GM10248 (cell line): ENCODE data around the gene LRP8.

Experiments used
- CTCF ChIA-PET: fragments of 300-600 bp; sonication (Branson Sonifier 250); formaldehyde crosslinking; extraction: SDS; loops from one replicate; lab custom pipeline; 2021; ENCODE audit warnings: antibody characterized with exemption; lab: Yijun Ruan, JAX
- POLR2A ChIA-PET: fragments of 350-650 bp; sonication (Branson Sonifier 250); formaldehyde crosslinking; extraction: SDS; loops from one replicate; lab custom pipeline; 2020; ENCODE audit warnings: antibody characterized with exemption; lab: Yijun Ruan, JAX
- DNase-seq: peaks from one replicate; pipeline ENCODE4 v3.0.0; 2012; ENCODE audit errors: extremely low spot score
- CTCF ChIP-seq: IDR thresholded peaks from 2 replicates; pipeline ENCODE4 v1.5.1; 2012; ENCODE audit warnings: mild to moderate bottlenecking, low read depth; ENCODE audit errors: extremely low read depth, missing control alignments, control extremely low read depth

Gene LRP8

GRCh38 chr1:53274541-53275185 is 53.2 kb downstream of the LRP8 start:
- CTCF ChIA-PET: interaction anchor here (0.7 to 13.6 kb wide), 3 partner anchors 9 to 120 kb away, joined by 3 to 338 read pairs (median 4); no protein-coding TSS in a partner anchor
- DNase-seq: no peak
- POLR2A ChIA-PET: no interaction called here
- no peak for TF ChIP-seq CTCF

DNA sequence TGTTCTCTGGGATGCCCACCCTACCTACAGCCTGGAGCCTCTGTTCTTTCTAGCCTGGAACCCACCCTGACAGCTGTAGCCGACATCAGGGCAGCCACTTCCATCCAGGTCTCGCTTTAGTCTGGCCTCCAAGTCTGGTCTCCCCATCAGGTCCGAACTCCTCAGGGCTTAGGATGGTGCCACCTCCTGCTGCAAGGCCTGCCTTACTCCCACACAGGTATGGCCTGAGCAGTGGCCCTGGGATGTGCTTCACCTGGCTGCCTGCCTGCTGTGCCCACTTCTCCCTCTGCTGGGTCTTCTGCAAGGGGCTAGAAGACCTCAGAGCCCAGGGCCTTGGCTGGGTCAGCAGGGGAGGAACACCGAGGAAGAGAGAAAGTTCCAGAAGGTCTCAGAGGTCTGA is 53.8 kb downstream of the LRP8 start:
- ChIA-PET POLR2A (no interaction called here), CTCF (interaction anchor here (1.9 to 13.6 kb wide), 2 partner anchors 15 to 120 kb away, joined by 4 to 338 read pairs; no protein-coding TSS in a partner anchor)
- no peak for DNase-seq
- no peak for TF ChIP-seq CTCF

DNA sequence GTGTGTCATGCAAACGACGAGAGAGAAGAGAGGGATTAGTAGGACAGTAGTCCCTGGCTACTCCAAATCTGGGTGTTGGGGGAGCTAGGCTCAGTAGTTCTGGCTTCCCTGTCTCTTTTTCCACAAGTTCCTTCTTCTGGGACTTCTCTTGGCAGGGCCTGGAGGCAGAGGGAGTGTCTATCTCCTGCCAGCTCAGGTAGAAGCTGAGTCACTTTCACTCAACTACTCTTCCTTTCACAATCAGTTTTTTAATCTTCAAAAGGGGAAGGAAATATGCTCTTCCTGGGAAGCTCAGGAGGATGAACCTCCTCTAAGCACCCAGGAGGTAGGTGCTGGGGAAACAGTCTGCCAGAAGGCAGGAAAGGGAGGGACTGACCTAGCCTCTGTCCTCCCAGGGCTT is 54.3 kb downstream of the LRP8 start:
- DNase-seq: no peak
- ChIA-PET CTCF (interaction anchor here (1.9 to 13.6 kb wide), 2 partner anchors 15 to 121 kb away, joined by 4 to 338 read pairs; no protein-coding TSS in a partner anchor), POLR2A (no interaction called here)
- TF ChIP-seq CTCF: no peak

DNA sequence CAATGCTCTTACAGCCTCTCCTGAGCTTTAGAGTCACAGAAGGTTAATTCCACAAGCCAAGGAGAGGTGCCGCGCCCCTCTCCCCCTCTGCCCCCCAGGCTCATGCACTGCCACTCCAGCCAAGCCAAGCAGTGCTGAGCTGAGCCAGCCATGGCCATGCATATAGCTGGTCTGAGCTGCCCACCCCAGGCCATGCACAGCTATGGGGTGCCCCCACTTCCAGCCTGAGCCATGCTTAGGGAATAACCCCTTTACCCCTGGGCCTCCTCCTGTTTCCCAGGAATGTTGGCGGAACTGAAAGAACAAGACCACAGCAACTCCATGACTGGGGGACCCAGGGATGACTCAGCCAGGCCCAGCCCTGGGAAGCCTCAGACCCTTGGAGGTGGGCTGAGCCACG is 55.5 kb downstream of the LRP8 start:
- POLR2A ChIA-PET: no interaction called here
- DNase-seq: no peak
- TF ChIP-seq CTCF: no peak
- CTCF ChIA-PET: interaction anchor here (13.6 kb wide), 1 partner anchor 122 kb away, joined by 338 read pairs; no protein-coding TSS in a partner anchor

DNA sequence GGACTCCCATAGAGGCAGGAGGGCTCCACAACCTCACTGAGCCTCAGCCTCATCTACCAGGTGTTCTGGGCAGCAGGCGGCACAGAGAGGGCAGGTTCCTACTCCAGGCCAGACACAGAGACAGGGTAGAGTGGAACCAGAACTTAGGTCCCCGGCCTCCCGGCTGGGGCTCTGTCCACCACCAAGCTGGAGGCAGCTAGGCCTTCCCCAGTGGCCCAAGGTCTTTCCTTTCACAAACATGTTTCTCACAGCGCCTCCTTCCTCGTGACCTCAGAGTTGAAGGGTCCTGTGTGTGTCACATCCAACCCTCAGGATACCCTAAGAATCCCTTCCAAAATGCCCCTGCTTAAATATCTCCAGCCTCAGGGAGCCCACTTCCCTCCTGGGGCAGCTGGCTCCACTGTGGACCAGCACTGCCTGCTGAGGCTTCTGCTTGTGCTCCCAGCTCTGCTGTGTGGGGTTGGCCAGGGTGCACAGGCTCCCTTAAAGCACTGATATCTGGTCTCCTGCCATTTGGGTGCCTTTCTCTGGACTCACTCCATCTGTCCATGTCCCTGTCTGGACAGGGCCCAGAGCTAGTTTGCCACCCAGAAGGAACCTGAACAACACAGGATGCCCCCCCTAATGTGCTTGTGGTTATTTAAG is 56.3 kb downstream of the LRP8 start:
- ChIA-PET CTCF (interaction anchor here (1.7 to 13.6 kb wide), 2 partner anchors 20 to 123 kb away, joined by 4 to 338 read pairs; no protein-coding TSS in a partner anchor), POLR2A (no interaction called here)
- TF ChIP-seq CTCF: no peak
- DNase-seq: no peak

GRCh38 chr1:53270873-53271272 is 57.0 kb downstream of the LRP8 start:
- ChIA-PET POLR2A (no interaction called here), CTCF (interaction anchor here (1.0 to 13.6 kb wide), 5 partner anchors 8 to 124 kb away, joined by 3 to 338 read pairs (median 3); no protein-coding TSS in a partner anchor)
- DNase-seq: no peak
- TF ChIP-seq CTCF: no peak
